IMR-90 (cell line): ENCODE measurements around the gene SLC2A14.

ENCODE experiments used
- CEBPB ChIP-seq: IDR thresholded peaks from 2 replicates; pipeline ENCODE4 v1.6.1; 2012; ENCODE audit warnings: low read depth, low read length, improper control_type of control experiment
- CTCF ChIP-seq: conservative IDR thresholded peaks from 2 replicates; pipeline ENCODE4 v1.5.1; 2012; ENCODE audit warnings: mild to moderate bottlenecking, low read depth, low read length, improper control_type of control experiment
- POLR2A ChIP-seq: IDR thresholded peaks from 2 replicates; pipeline ENCODE4 v1.6.1; 2012; ENCODE audit warnings: mild to moderate bottlenecking, low read depth, low read length
- RCOR1 ChIP-seq: IDR thresholded peaks from 2 replicates; pipeline ENCODE4 v1.6.1; 2012; ENCODE audit warnings: mild to moderate bottlenecking, low read length, improper control_type of control experiment; ENCODE audit not compliant: insufficient replicate concordance

DNA sequence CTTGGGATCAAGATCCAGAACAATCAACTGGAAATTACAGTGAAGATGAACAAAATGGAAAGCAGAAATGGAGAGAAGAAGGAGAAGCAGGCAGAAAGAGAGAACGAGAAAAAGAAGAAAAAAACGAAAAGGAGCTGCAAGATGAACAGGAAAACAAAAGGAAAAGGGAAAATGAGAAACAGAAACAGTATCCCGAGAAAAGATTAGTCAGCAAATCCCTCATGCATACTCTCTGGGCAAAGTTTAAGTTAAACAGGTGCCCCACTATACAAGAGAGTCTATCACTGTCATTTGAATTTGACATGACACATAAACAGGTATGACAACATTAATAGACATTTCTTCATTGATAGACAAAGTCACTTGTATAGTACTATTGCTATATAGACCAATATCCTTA is 102.7 kb downstream of the SLC2A14 start:
- TF ChIP-seq CTCF (no peak), RCOR1 (no peak), CEBPB (no peak), POLR2A (no peak)
